HepG2 (cell line): Measurements from ENCODE around the gene NAV2. TPM values are rescaled to one million over a fixed set of nuclear protein-coding genes. Genes with fewer than 3 reads are reported as not detected.

Experiments
- ATAC-seq: fragments of 200-7000 bp; cut with Tn5 transposase; 3 replicates; pipeline ENCODE4 v1.9.1; 2020; ENCODE audit warnings: mild to moderate bottlenecking, moderate library complexity
- BruUV-seq: library from RNA; stranded (reverse); fragments of 400-500 nt; replicated peaks from 2 replicates; lab custom pipeline; 2021; lab: Mats Ljungman, UMichigan
- CTCF ChIA-PET: fragments of 300-600 bp; formaldehyde crosslinking; extraction: SDS; loops from one replicate; lab custom pipeline; 2021; ENCODE audit warnings: low total read pairs, inconsistent platforms, low intra/inter-chr PET ratio; lab: Yijun Ruan, JAX
- POLR2A ChIA-PET: fragments of 350-600 bp; sonication (Branson Sonifier 250); formaldehyde crosslinking; loops from one replicate; lab custom pipeline; 2020; ENCODE audit warnings: antibody characterized with exemption, inconsistent platforms; lab: Yijun Ruan, JAX
- DNase-seq: peaks from one replicate; pipeline ENCODE4 v3.0.0-alpha.2; 2015; ENCODE audit warnings: low spot score
- FAIRE-seq: peaks from 3 replicates; lab custom pipeline; 2011; peaks lifted over from hg19 to GRCh38; lab: Jason Lieb, UNC
- H2AFZ ChIP-seq: one replicate; pipeline ENCODE4 v1.6.1; 2011; ENCODE audit warnings: low read length, inconsistent platforms
- H3K27ac ChIP-seq: fragments of 300-600 bp; 3 replicates; pipeline ENCODE4 v1.8.0; 2011; ENCODE audit warnings: mixed run types, mild to moderate bottlenecking, mixed read lengths, low read length, inconsistent platforms; ENCODE audit not compliant: insufficient read depth; ENCODE audit errors: extremely low read length
- H3K27me3 ChIP-seq, 2 experiments: fragments of 200-600 bp in 1 of 2; 2 replicates in 1 of 2; 3 replicates in 1 of 2; pipeline versions ENCODE4 v1.6.0 to v1.8.0; 2011; ENCODE audit warnings: low read length in 2 of 2, mild to moderate bottlenecking in 2 of 2, moderate library complexity in 2 of 2, inconsistent platforms in 1 of 2; ENCODE audit not compliant: insufficient read depth in 2 of 2, control insufficient read depth in 1 of 2
- H3K36me3 ChIP-seq, 2 experiments: fragments of 200-600 bp in 1 of 2; replicated peaks in 1 of 2; 2 replicates in 1 of 2; 3 replicates in 1 of 2; pipeline versions ENCODE4 v1.5.1 to v1.8.0; 2011; ENCODE audit warnings: low read length in 2 of 2, inconsistent platforms in 1 of 2; ENCODE audit not compliant: insufficient read depth in 2 of 2, control insufficient read depth in 1 of 2
- H3K4me1 ChIP-seq: 2 replicates; pipeline ENCODE4 v1.5.1; 2012; ENCODE audit warnings: low read length, inconsistent platforms; ENCODE audit not compliant: insufficient read depth
- H3K4me2 ChIP-seq: 2 replicates; pipeline ENCODE4 v1.6.0; 2011; ENCODE audit warnings: low read depth, low read length, inconsistent platforms
- H3K4me3 ChIP-seq, 3 experiments: fragments of 200-600 bp in 1 of 3; sonication (generic), shearing (Covaris generic) in 1 of 3; replicated peaks in 1 of 3; 2 replicates each; pipeline ENCODE4 v1.5.1; 2011 to 2016; ENCODE audit warnings: low read length in 3 of 3, inconsistent platforms in 2 of 3, low read depth in 2 of 3, mild to moderate bottlenecking in 2 of 3, control low read depth in 1 of 3, mixed read lengths in 1 of 3; ENCODE audit not compliant: insufficient read depth in 1 of 3
- H3K79me2 ChIP-seq: one replicate; pipeline ENCODE4 v1.6.1; 2011; ENCODE audit warnings: low read length, inconsistent platforms; ENCODE audit not compliant: insufficient read depth
- H3K9ac ChIP-seq: 2 replicates; pipeline ENCODE4 v1.6.0; 2011; ENCODE audit warnings: mild to moderate bottlenecking, low read depth, low read length, inconsistent platforms; ENCODE audit not compliant: insufficient read depth
- H3K9me3 ChIP-seq: 2 replicates; pipeline ENCODE4 v1.5.1; 2012; ENCODE audit warnings: mild to moderate bottlenecking, low read length
- H4K20me1 ChIP-seq: 2 replicates; pipeline ENCODE4 v1.6.0; 2011; ENCODE audit warnings: inconsistent platforms, mild to moderate bottlenecking, low read length, moderate library complexity; ENCODE audit not compliant: insufficient read depth
- FOXM1 ChIP-seq: sonication (generic); formaldehyde crosslinking; IDR thresholded peaks from 2 replicates; pipeline ENCODE4 v1.5.0; 2020; ENCODE audit warnings: missing genetic modification reagents
- MEF2D ChIP-seq: sonication (generic); formaldehyde crosslinking; IDR thresholded peaks from 2 replicates; pipeline ENCODE4 v1.5.1; 2020; ENCODE audit warnings: mild to moderate bottlenecking, missing genetic modification reagents
- ZBTB21 ChIP-seq: sonication (generic); formaldehyde crosslinking; IDR thresholded peaks from 2 replicates; pipeline ENCODE4 v1.4.0; 2020; ENCODE audit warnings: missing genetic modification reagents
- WGBS: methylation state at CpG from one replicate; pipeline ENCODE4 v1.1.6; 2017; ENCODE audit warnings: low lambda C conversion rate; 5-methylcytosine and 5-hydroxymethylcytosine counted together
- in situ Hi-C: cut with HindIII; loops from 2 replicates; pipeline ENCODE4 v1.10.0; 2017; ENCODE audit warnings: low pct_unique_long_range_greater_than_20kb; ENCODE audit not compliant: extremely low pct_ligation_motif_present
- intact Hi-C: fragments of 100-400 bp; cut with micrococcal nuclease; formaldehyde crosslinking; loops from one replicate; pipeline ENCODE4 v1.10.0; 2022; ENCODE audit not compliant: unreplicated experiment
- polyA plus RNA-seq, 8 experiments: library from polyadenylated mRNA; depleted of rRNA in 3 of 8; stranded (reverse) in 7 of 8; unstranded in 1 of 8; fragments of >200 nt; fragmentation: Illumina TruSeq in 4 of 8; extraction: Trizol in 4 of 8; gene quantifications; 2 replicates each; pipeline versions ENCODE4 v1.2.1 to v1.2.3, GENCODE V29; 2011 to 2016; ENCODE audit warnings: low read depth in 4 of 8, missing spikeins in 1 of 8, mixed read lengths in 1 of 8; ENCODE audit not compliant: insufficient read depth in 1 of 8
- total RNA-seq, 5 experiments: library from RNA; depleted of rRNA; stranded (reverse); fragments of >200 nt; fragmentation: Illumina TruSeq; extraction: Trizol; gene quantifications; 2 replicates each; pipeline ENCODE4 v1.2.3, GENCODE V29; 2016; ENCODE audit warnings: low read depth in 1 of 5

Gene NAV2
- total and polyA plus RNA-seq, 2 of the 13 experiments (the other 11 are each of a cell fraction or from before 2014, with no cell fraction given): 9.3 to 34.6 TPM

DNA sequence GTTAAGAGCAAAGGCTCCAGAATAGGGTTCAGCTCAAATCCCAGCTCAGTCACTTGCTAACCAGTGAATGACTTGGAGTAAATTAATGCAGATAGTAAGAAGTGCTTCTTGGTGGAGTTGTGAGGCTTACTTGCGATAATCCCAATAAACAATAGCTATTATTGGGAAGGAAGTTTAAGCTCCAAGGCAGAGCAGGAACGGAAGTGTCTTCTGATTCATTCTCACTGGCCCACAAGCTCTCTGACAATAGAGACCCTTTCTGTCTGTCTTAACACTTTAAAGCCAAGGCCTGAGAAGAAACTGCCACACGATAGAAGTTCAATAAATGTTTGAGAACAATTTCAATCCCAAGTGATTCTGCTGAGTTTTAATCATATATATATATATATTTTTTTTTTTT is 292.2 kb downstream of the NAV2 start:
- no TSS peak for BruUV-seq
- no peak for FAIRE-seq
- intact Hi-C loops: loop anchor here (5.0 kb wide), 1 partner anchor 32 kb away; no protein-coding TSS in a partner anchor
- ChIA-PET CTCF (no interaction called here), POLR2A (interaction anchor here (6.6 kb wide), 1 partner anchor 26 kb away, joined by 107 read pairs; no protein-coding TSS in a partner anchor)
- Histone ChIP-seq H3K79me2 (peaks cover 31% of the 10 kb centered on the region), H3K9ac (no peak overlapping the region), H3K4me3 (no peak overlapping the region), H3K4me1 (peaks cover 88% of the 10 kb centered on the region)
- WGBS: 97% methylated on average over 3 of the region's 3 CpGs
- no peak for ATAC-seq
- TF ChIP-seq FOXM1 (CRISPR knock-in tag) (no peak), MEF2D (CRISPR knock-in tag) (no peak)
- TF ChIP-seq, all 625 proteins: peak for 0
- DNase-seq: no peak
- H4K20me1 ChIP-seq: no peaks in the 10 kb centered on the region
- H2AFZ ChIP-seq: no peak overlapping the region
- H3K27ac ChIP-seq: no peak overlapping the region
- no peak overlapping the region for H3K4me2 ChIP-seq
- H3K27me3 ChIP-seq: no peaks in the 10 kb centered on the region
- in situ Hi-C loops: no loop called here
- H3K36me3 ChIP-seq: no peaks in the 10 kb centered on the region; a peak in 1 of 5 replicates
- no peaks in the 10 kb centered on the region for H3K9me3 ChIP-seq

DNA sequence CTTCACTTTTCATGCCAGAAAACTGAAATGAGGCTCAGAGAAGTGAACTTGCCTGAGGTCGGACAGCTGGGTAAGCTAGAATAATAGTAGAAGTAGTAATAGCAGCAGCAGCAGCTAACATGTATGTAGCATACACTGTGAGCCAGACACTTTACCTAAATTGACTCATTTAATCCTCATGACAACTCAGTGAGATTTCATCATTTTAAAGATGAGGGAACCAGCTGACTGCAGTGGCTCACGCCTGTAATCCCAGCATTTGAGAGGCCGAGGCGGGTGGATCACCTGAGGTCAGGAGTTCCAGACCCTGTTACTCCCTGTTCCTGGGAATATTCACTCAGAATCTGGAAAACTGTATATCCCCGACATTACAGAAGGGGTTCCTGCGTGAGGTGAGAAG is 293.1 kb downstream of the NAV2 start:
- intact Hi-C loops (no loop called here), in situ Hi-C loops (no loop called here)
- H3K9ac ChIP-seq: no peak overlapping the region
- DNase-seq: no peak
- H4K20me1 ChIP-seq: no peaks in the 10 kb centered on the region
- no peak for TF ChIP-seq ZBTB21 (CRISPR knock-in tag)
- TF ChIP-seq, all 625 proteins: peak for 0
- FAIRE-seq (no peak), ATAC-seq (no peak)
- POLR2A ChIA-PET: interaction anchor here (6.6 kb wide), 1 partner anchor 27 kb away, joined by 107 read pairs; no protein-coding TSS in a partner anchor
- no TSS peak for BruUV-seq
- CTCF ChIA-PET: no interaction called here
- Histone ChIP-seq H3K4me3 (no peak overlapping the region), H3K36me3 (no peaks in the 10 kb centered on the region; a peak in 1 of 5 replicates), H3K27ac (no peak overlapping the region), H3K4me1 (peaks cover 88% of the 10 kb centered on the region), H3K27me3 (no peaks in the 10 kb centered on the region), H3K79me2 (peaks cover 30% of the 10 kb centered on the region), H3K9me3 (no peaks in the 10 kb centered on the region), H2AFZ (no peak overlapping the region), H3K4me2 (no peak overlapping the region)
- WGBS: 97% methylated on average over 6 of the region's 6 CpGs
